ENCODE results near the gene BLOC1S4. TPM values are rescaled to one million over a fixed set of nuclear protein-coding genes. Genes with fewer than 3 reads are reported as not detected.
"Not testable (repeated sequence)": the region's sequence is repeated elsewhere in the genome, so short reads cannot be mapped to it uniquely, and the experiment has no call there.

Gene BLOC1S4
- total RNA-seq, 4 donors from 2014 or later = 1.00 to 18.8 (median 12.4) TPM

DNA sequence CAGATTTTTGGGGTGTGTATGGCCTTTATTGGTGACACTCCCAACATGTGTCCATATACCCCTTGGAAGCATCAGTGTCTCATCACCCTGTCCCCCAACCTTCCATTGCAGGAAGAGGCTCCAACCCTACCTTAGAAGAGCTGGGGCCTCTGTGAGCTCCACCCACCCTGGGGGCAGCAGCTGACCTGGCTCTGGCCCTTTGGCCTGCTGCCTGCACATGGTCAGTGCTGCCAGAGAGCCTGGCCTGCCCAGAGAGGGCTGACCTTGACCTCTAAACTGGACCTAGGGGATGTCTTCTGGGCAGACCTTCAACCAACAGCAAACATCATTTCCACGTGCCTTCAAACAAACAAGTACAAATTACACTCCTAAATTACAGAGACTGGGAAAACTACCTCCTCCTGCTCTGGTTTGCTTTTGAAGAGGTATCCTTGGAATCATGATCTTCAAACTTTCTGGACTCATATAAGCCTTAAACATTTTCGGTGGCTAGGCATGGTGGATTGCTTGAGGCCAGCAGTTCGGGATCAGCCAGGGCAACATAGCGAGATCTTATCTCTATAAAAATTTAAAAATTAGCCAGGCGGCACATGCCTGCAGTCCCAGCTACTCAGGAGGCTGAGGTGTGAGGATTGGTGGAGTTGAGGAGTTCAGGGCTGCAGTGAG lies 39.2 kb downstream of the BLOC1S4 start:
- in situ Hi-C loops (cut with MboI; ENCODE audit: low pct_ligation_motif_present in 1 of 4, low pct_unique_long_range_greater_than_20kb in 1 of 4, low sequenced_read_pairs in 3 of 4) = no loop called here
- WGBS, 2 donors (ENCODE audit: low coverage in 1 of 2) = 70% methylated on average over 5 of the region's 5 CpGs; no CpG with 5 or more reads in 1 of the 2 donors
- H3K9me3 ChIP-seq = no peaks in the 10 kb centered on the region
- intact Hi-C loops (cut with DNase I; ENCODE audit: low total_unique reads) = no loop called here
- H3K36me3 ChIP-seq = no peaks in the 10 kb centered on the region
- H3K27me3 ChIP-seq = no peaks in the 10 kb centered on the region
- DNase-seq = no peak
- H3K27ac ChIP-seq = no peak overlapping the region
- H3K4me1 ChIP-seq = peaks cover 13 to 34% (median 24%) of the 10 kb centered on the region in 4 donors
- no peak overlapping the region for H3K4me3 ChIP-seq
- no peak for TF ChIP-seq POLR2AphosphoS5 (IDR thresholded peaks at IDR 0.05)
- TF ChIP-seq, protein P1, sequence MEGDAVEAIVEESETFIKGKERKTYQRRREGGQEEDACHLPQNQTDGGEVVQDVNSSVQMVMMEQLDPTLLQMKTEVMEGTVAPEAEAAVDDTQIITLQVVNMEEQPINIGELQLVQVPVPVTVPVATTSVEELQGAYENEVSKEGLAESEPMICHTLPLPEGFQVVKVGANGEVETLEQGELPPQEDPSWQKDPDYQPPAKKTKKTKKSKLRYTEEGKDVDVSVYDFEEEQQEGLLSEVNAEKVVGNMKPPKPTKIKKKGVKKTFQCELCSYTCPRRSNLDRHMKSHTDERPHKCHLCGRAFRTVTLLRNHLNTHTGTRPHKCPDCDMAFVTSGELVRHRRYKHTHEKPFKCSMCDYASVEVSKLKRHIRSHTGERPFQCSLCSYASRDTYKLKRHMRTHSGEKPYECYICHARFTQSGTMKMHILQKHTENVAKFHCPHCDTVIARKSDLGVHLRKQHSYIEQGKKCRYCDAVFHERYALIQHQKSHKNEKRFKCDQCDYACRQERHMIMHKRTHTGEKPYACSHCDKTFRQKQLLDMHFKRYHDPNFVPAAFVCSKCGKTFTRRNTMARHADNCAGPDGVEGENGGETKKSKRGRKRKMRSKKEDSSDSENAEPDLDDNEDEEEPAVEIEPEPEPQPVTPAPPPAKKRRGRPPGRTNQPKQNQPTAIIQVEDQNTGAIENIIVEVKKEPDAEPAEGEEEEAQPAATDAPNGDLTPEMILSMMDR (IDR thresholded peaks at IDR 0.05) = no peak
- no peak for TF ChIP-seq POLR2A (IDR thresholded peaks at IDR 0.05)
- no peak for TF ChIP-seq EP300 (IDR thresholded peaks at IDR 0.05; ENCODE audit: low read depth)

DNA sequence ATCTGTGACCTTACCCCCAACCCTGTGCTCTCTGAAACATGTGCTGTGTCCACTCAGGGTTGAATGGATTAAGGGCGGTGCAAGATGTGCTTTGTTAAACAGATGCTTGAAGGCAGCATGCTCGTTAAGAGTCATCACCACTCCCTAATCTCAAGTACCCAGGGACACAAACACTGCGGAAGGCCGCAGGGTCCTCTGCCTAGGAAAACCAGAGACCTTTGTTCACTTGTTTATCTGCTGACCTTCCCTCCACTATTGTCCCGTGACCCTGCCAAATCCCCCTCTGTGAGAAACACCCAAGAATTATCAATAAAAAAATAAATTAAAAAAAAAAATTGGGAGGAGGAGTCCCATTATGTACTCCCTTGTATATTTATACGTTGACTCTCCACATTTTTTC lies 40.4 kb downstream of the BLOC1S4 start:
- intact Hi-C loops (cut with DNase I; ENCODE audit: low total_unique reads); H3K9me3 ChIP-seq; in situ Hi-C loops (cut with MboI; ENCODE audit: low pct_ligation_motif_present in 1 of 4, low pct_unique_long_range_greater_than_20kb in 1 of 4, low sequenced_read_pairs in 3 of 4); H3K27me3 ChIP-seq; H3K36me3 ChIP-seq; DNase-seq; H3K4me3 ChIP-seq; H3K27ac ChIP-seq: not testable (repeated sequence)
- 68 to 84% methylated on average over 2 of the region's 6 CpGs for WGBS, 2 donors (ENCODE audit: low coverage in 1 of 2)
- peaks cover 8 to 23% (median 14%) of the 10 kb centered on the region in 4 donors for H3K4me1 ChIP-seq

DNA sequence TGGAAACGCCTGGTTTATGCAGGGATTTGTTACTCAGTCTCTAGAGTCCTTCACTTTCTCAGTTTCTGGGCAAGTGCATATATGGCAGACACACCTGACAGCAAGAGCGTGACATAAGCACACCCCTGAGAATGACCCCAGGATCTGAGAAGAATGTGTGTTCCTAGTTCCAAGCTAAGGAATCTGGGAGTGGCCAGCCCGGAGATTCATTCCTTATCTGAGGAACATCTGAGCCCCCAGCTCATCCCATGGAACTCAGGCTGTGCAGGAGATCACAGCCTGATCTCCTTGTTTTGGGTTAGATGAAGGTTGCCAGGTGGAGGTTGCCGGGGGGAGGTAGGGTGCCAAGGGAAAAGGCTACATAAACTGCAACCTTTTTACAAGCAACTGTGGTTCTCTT lies 42.8 kb downstream of the BLOC1S4 start:
- in situ Hi-C loops (cut with MboI; ENCODE audit: low pct_ligation_motif_present in 1 of 4, low pct_unique_long_range_greater_than_20kb in 1 of 4, low sequenced_read_pairs in 3 of 4) = no loop called here
- no peaks in the 10 kb centered on the region for H3K36me3 ChIP-seq
- no peak overlapping the region for H3K27ac ChIP-seq
- intact Hi-C loops (cut with DNase I; ENCODE audit: low total_unique reads) = no loop called here
- no peak for DNase-seq
- H3K9me3 ChIP-seq = no peaks in the 10 kb centered on the region
- H3K27me3 ChIP-seq = no peaks in the 10 kb centered on the region
- WGBS, 2 donors (ENCODE audit: low coverage in 1 of 2) = 71 to 89% methylated on average over 1 to 4 of the region's 4 CpGs
- TF ChIP-seq EP300 (IDR thresholded peaks at IDR 0.05; ENCODE audit: low read depth) = no peak
- TF ChIP-seq POLR2A (IDR thresholded peaks at IDR 0.05) = no peak
- TF ChIP-seq POLR2AphosphoS5 (IDR thresholded peaks at IDR 0.05) = no peak
- TF ChIP-seq, protein P1 (IDR thresholded peaks at IDR 0.05) = no peak
- no peak overlapping the region for H3K4me3 ChIP-seq
- peaks cover 0 to 6% (median 1%) of the 10 kb centered on the region in 4 donors for H3K4me1 ChIP-seq

DNA sequence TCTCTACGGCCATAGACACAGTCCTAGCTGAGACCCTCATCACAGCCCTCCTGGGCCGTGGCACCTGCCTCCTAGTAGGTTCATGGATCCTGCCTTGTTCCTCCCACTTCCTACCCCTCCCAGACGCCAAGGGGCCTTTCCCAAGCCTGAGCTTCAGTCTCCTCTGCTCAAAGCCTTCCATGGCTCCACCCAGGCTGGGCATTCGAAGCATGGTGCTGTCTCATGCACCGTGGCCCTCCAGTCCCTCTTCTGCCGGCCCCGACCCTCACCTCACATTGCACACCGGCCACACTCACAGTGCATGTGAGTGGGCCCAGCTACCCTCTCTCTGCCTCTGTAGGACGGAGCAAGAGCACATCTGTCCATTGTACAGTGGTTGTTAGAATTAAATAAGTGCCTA lies 44.9 kb downstream of the BLOC1S4 start:
- Histone ChIP-seq H3K9me3 (no peaks in the 10 kb centered on the region), H3K36me3 (no peaks in the 10 kb centered on the region), H3K27ac (no peak overlapping the region), H3K4me1 (peaks cover 0 to 8% (median 1%) of the 10 kb centered on the region in 4 donors), H3K4me3 (no peak overlapping the region), H3K27me3 (no peaks in the 10 kb centered on the region)
- intact Hi-C loops (cut with DNase I; ENCODE audit: low total_unique reads) (no loop called here), in situ Hi-C loops (cut with MboI; ENCODE audit: low pct_ligation_motif_present in 1 of 4, low pct_unique_long_range_greater_than_20kb in 1 of 4, low sequenced_read_pairs in 3 of 4) (no loop called here)
- 89% methylated on average over 9 of the region's 9 CpGs; no CpG with 5 or more reads in 1 of the 2 donors for WGBS, 2 donors (ENCODE audit: low coverage in 1 of 2)
- DNase-seq = peak; percentile 0
- TF ChIP-seq POLR2A (IDR thresholded peaks at IDR 0.05) (no peak), EP300 (IDR thresholded peaks at IDR 0.05; ENCODE audit: low read depth) (no peak), POLR2AphosphoS5 (IDR thresholded peaks at IDR 0.05) (no peak)
- TF ChIP-seq, protein P1 (IDR thresholded peaks at IDR 0.05) = no peak
